SU-DHL-6 (cell line): ENCODE measurements around the gene CHD2.
A peak's percentile ranks its signal among the peaks of the same experiment; 100 is the strongest.

Experiments
- H2AFZ ChIP-seq: fragments of 200-600 bp; sonication (generic); 2 replicates; pipeline ENCODE4 v1.6.1; 2014; ENCODE audit warnings: low read depth, mild to moderate bottlenecking, moderate library complexity, mixed read lengths, antibody characterized with exemption, low read length; ENCODE audit not compliant: severe bottlenecking
- H3F3A ChIP-seq: fragments of 200-600 bp; shearing (Covaris generic); 2 replicates; pipeline ENCODE4 v1.6.0; 2016; ENCODE audit warnings: antibody characterized with exemption, mild to moderate bottlenecking; ENCODE audit not compliant: insufficient read depth
- H3K27ac ChIP-seq: fragments of 200-600 bp; sonication (generic); 2 replicates; pipeline ENCODE4 v1.5.1; 2016; ENCODE audit warnings: low read depth, mild to moderate bottlenecking, low read length, moderate library complexity, mixed read lengths
- H3K27me3 ChIP-seq: fragments of 200-600 bp; sonication (generic), shearing (Covaris generic); 2 replicates; pipeline ENCODE4 v1.6.0; 2014; ENCODE audit warnings: mild to moderate bottlenecking, low read length
- H3K36me3 ChIP-seq: fragments of 200-600 bp; sonication (generic); 2 replicates; pipeline ENCODE4 v1.6.1; 2014; ENCODE audit warnings: mild to moderate bottlenecking, low read length, mixed read lengths
- H3K4me2 ChIP-seq: fragments of 300-600, 200-600 bp; shearing (Covaris generic), sonication (generic); 2 replicates; pipeline ENCODE4 v1.6.0; 2014; ENCODE audit warnings: low read length, low read depth, mild to moderate bottlenecking; ENCODE audit not compliant: poor library complexity, severe bottlenecking
- H3K4me3 ChIP-seq: fragments of 200-600 bp; sonication (generic); 2 replicates; pipeline ENCODE4 v1.5.1; 2014; ENCODE audit warnings: antibody characterized with exemption, low read length, mild to moderate bottlenecking, mixed read lengths; ENCODE audit not compliant: insufficient read depth, poor library complexity, severe bottlenecking
- H3K79me2 ChIP-seq: fragments of 200-600 bp; sonication (generic); 2 replicates; pipeline ENCODE4 v1.6.1; 2014; ENCODE audit warnings: mild to moderate bottlenecking, low read length, moderate library complexity; ENCODE audit not compliant: insufficient read depth
- H3K9ac ChIP-seq: fragments of 200-600 bp; sonication (generic); 2 replicates; pipeline ENCODE4 v1.7.0; 2014; ENCODE audit warnings: mild to moderate bottlenecking, low read length
- H3K9me2 ChIP-seq: fragments of 200-600 bp; sonication (generic); replicated peaks from 2 replicates; pipeline ENCODE4 v1.6.1; 2014; ENCODE audit warnings: low read length; ENCODE audit not compliant: insufficient read depth
- H3K9me3 ChIP-seq: fragments of 200-600 bp; sonication (generic); 2 replicates; pipeline ENCODE4 v1.6.1; 2014; ENCODE audit warnings: low read length, mixed read lengths; ENCODE audit not compliant: insufficient read depth
- H4K20me1 ChIP-seq: fragments of 200-600 bp; sonication (generic); 2 replicates; pipeline ENCODE4 v1.6.1; 2014; ENCODE audit warnings: low read depth, mild to moderate bottlenecking, antibody characterized with exemption, low read length, moderate library complexity, mixed read lengths
- CTCF ChIP-seq: fragments of 200-600 bp; sonication (generic); IDR thresholded peaks from one replicate; pipeline ENCODE4 v1.5.1; 2017; ENCODE audit warnings: antibody characterized with exemption, mild to moderate bottlenecking, low read length, moderate library complexity; ENCODE audit not compliant: insufficient read depth, poor library complexity, severe bottlenecking
- EZH2phosphoT487 ChIP-seq: fragments of 200-600 bp; sonication (generic), shearing (Covaris generic); conservative IDR thresholded peaks from 2 replicates; pipeline ENCODE4 v1.6.1; 2018; ENCODE audit warnings: mild to moderate bottlenecking, antibody characterized with exemption, low read length, moderate library complexity, mixed read lengths

The CHD2 gene

GRCh38 chr15:92883876-92884435 is 16.2 kb upstream of the CHD2 start:
- H3K27ac ChIP-seq: peak overlapping the region; percentile 84
- TF ChIP-seq EZH2phosphoT487 (no peak), CTCF (no peak)
- peak overlapping the region; percentile 97 for H3K4me2 ChIP-seq
- H3K9me3 ChIP-seq: no peaks in the 10 kb centered on the region
- peaks cover 61% of the 10 kb centered on the region for H3K79me2 ChIP-seq
- H3K4me3 ChIP-seq: peak overlapping the region; percentile 92
- H3K27me3 ChIP-seq: no peaks in the 10 kb centered on the region
- H3K9ac ChIP-seq: peak overlapping the region; percentile 100
- H3K9me2 ChIP-seq: no peaks in the 10 kb centered on the region
- peaks cover 37% of the 10 kb centered on the region for H4K20me1 ChIP-seq
- H3K36me3 ChIP-seq: peaks cover 57% of the 10 kb centered on the region
- H2AFZ ChIP-seq: no peak overlapping the region
- H3F3A ChIP-seq: peaks cover 42% of the 10 kb centered on the region

GRCh38 chr15:92884436-92885223 is 15.5 kb upstream of the CHD2 start:
- peak overlapping the region; percentile 97 for H3K4me2 ChIP-seq
- peaks cover 37% of the 10 kb centered on the region for H4K20me1 ChIP-seq
- H3K36me3 ChIP-seq: peaks cover 62% of the 10 kb centered on the region
- H3K9me2 ChIP-seq: no peaks in the 10 kb centered on the region
- H3K27me3 ChIP-seq: no peaks in the 10 kb centered on the region
- H3K9me3 ChIP-seq: no peaks in the 10 kb centered on the region
- H3K9ac ChIP-seq: peak overlapping the region; percentile 100
- peak overlapping the region; percentile 92 for H3K4me3 ChIP-seq
- peaks cover 68% of the 10 kb centered on the region for H3K79me2 ChIP-seq
- peaks cover 45% of the 10 kb centered on the region for H3F3A ChIP-seq
- no peak overlapping the region for H2AFZ ChIP-seq
- peak overlapping the region; percentile 84 for H3K27ac ChIP-seq
- TF ChIP-seq CTCF (no peak), EZH2phosphoT487 (no peak)

GRCh38 chr15:92885224-92886041 is 14.7 kb upstream of the CHD2 start:
- Histone ChIP-seq H3K9me3 (no peaks in the 10 kb centered on the region), H2AFZ (no peak overlapping the region), H3F3A (peaks cover 46% of the 10 kb centered on the region), H3K27ac (peak overlapping the region; percentile 84), H3K79me2 (peaks cover 76% of the 10 kb centered on the region), H3K27me3 (no peaks in the 10 kb centered on the region), H3K9ac (peak overlapping the region; percentile 100), H3K36me3 (peaks cover 66% of the 10 kb centered on the region), H3K4me2 (peak overlapping the region; percentile 97), H3K4me3 (peak overlapping the region; percentile 92), H3K9me2 (no peaks in the 10 kb centered on the region), H4K20me1 (peaks cover 37% of the 10 kb centered on the region)
- TF ChIP-seq CTCF (no peak), EZH2phosphoT487 (no peak)
